ENCODE measurements around the gene OR14I1. TPM values are rescaled to one million over a fixed set of nuclear protein-coding genes. Genes with fewer than 3 reads are reported as not detected.

Gene OR14I1
- total RNA-seq, 2 experiments from 2014 or later = not detected

- Histone ChIP-seq H3K9me3 (ENCODE audit: low read length) (peaks cover 13% of the 10 kb centered on the region), H3K79me2 (ENCODE audit: insufficient read depth, low read depth, low read length) (no peaks in the 10 kb centered on the region), H3K4me3 (ENCODE audit: low read depth, low read length, poor library complexity, severe bottlenecking) (no peak overlapping the region), H3K9me2 (ENCODE audit: insufficient read depth, low read length) (no peaks in the 10 kb centered on the region), H3K4me2 (ENCODE audit: low read length) (no peak overlapping the region), H2AFZ (ENCODE audit: low read length) (no peak overlapping the region), H3K4me1 (ENCODE audit: insufficient read depth, low read length, poor library complexity, severe bottlenecking) (no peaks in the 10 kb centered on the region), H3K36me3 (ENCODE audit: insufficient read depth, low read length) (no peaks in the 10 kb centered on the region), H3K27ac (ENCODE audit: low read depth, low read length, poor library complexity, severe bottlenecking) (no peak overlapping the region), H4K20me1 (ENCODE audit: insufficient read depth, low read length) (no peaks in the 10 kb centered on the region)
- DNase-seq (ENCODE audit: low spot score) = no peak
- POLR2A ChIA-PET = interaction anchor here (1.0 kb wide), 1 partner anchor 31 kb away, joined by 5 read pairs; no protein-coding TSS in a partner anchor
- intact Hi-C loops (cut with micrococcal nuclease; ENCODE audit: unreplicated experiment) = no loop called here
- no TSS peak for BruUV-seq (replicated peaks)
- TF ChIP-seq, protein P1, sequence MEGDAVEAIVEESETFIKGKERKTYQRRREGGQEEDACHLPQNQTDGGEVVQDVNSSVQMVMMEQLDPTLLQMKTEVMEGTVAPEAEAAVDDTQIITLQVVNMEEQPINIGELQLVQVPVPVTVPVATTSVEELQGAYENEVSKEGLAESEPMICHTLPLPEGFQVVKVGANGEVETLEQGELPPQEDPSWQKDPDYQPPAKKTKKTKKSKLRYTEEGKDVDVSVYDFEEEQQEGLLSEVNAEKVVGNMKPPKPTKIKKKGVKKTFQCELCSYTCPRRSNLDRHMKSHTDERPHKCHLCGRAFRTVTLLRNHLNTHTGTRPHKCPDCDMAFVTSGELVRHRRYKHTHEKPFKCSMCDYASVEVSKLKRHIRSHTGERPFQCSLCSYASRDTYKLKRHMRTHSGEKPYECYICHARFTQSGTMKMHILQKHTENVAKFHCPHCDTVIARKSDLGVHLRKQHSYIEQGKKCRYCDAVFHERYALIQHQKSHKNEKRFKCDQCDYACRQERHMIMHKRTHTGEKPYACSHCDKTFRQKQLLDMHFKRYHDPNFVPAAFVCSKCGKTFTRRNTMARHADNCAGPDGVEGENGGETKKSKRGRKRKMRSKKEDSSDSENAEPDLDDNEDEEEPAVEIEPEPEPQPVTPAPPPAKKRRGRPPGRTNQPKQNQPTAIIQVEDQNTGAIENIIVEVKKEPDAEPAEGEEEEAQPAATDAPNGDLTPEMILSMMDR (conservative IDR thresholded peaks at IDR 0.05; ENCODE audit: low read length) = no peak
- no peak for TF ChIP-seq EZH2phosphoT487 (IDR thresholded peaks at IDR 0.05; ENCODE audit: borderline replicate concordance, low read depth, low read length)
- CTCF ChIA-PET (ENCODE audit: unreplicated experiment) = no interaction called here
Measured at GRCh38 chr1:248750496-248750895, 47.9 kb upstream of the OR14I1 start.

- ChIA-PET POLR2A (interaction anchor here (1.0 kb wide), 1 partner anchor 24 kb away, joined by 3 read pairs; no protein-coding TSS in a partner anchor), CTCF (ENCODE audit: unreplicated experiment) (interaction anchor here (0.6 kb wide), 1 partner anchor 50 kb away, joined by 3 read pairs; no protein-coding TSS in a partner anchor)
- DNase-seq (ENCODE audit: low spot score) = no peak
- BruUV-seq (replicated peaks) = no TSS peak
- intact Hi-C loops (cut with micrococcal nuclease; ENCODE audit: unreplicated experiment) = loop anchor here (10.0 kb wide), 1 partner anchor 63 kb away; no protein-coding TSS in a partner anchor
- TF ChIP-seq, protein P1 (conservative IDR thresholded peaks at IDR 0.05; ENCODE audit: low read length) = no peak
- TF ChIP-seq EZH2phosphoT487 (IDR thresholded peaks at IDR 0.05; ENCODE audit: borderline replicate concordance, low read depth, low read length) = no peak
- Histone ChIP-seq H3K79me2 (ENCODE audit: insufficient read depth, low read depth, low read length) (no peaks in the 10 kb centered on the region), H2AFZ (ENCODE audit: low read length) (no peak overlapping the region), H3K36me3 (ENCODE audit: insufficient read depth, low read length) (no peaks in the 10 kb centered on the region), H3K4me1 (ENCODE audit: insufficient read depth, low read length, poor library complexity, severe bottlenecking) (no peaks in the 10 kb centered on the region), H3K4me2 (ENCODE audit: low read length) (no peak overlapping the region), H3K27ac (ENCODE audit: low read depth, low read length, poor library complexity, severe bottlenecking) (no peak overlapping the region), H3K9me3 (ENCODE audit: low read length) (peaks cover 2% of the 10 kb centered on the region), H3K9me2 (ENCODE audit: insufficient read depth, low read length) (no peaks in the 10 kb centered on the region), H3K4me3 (ENCODE audit: low read depth, low read length, poor library complexity, severe bottlenecking) (no peak overlapping the region), H4K20me1 (ENCODE audit: insufficient read depth, low read length) (no peaks in the 10 kb centered on the region)
Measured at GRCh38 chr1:248748211-248748610, 45.6 kb upstream of the OR14I1 start.

- ChIA-PET POLR2A (no interaction called here), CTCF (ENCODE audit: unreplicated experiment) (no interaction called here)
- Histone ChIP-seq H3K79me2 (ENCODE audit: insufficient read depth, low read depth, low read length) (no peaks in the 10 kb centered on the region), H3K4me2 (ENCODE audit: low read length) (no peak overlapping the region), H4K20me1 (ENCODE audit: insufficient read depth, low read length) (no peaks in the 10 kb centered on the region), H3K9me2 (ENCODE audit: insufficient read depth, low read length) (no peaks in the 10 kb centered on the region), H3K9me3 (ENCODE audit: low read length) (no peaks in the 10 kb centered on the region), H2AFZ (ENCODE audit: low read length) (no peak overlapping the region), H3K27ac (ENCODE audit: low read depth, low read length, poor library complexity, severe bottlenecking) (no peak overlapping the region), H3K4me1 (ENCODE audit: insufficient read depth, low read length, poor library complexity, severe bottlenecking) (no peaks in the 10 kb centered on the region), H3K36me3 (ENCODE audit: insufficient read depth, low read length) (no peaks in the 10 kb centered on the region), H3K4me3 (ENCODE audit: low read depth, low read length, poor library complexity, severe bottlenecking) (no peak overlapping the region)
- no peak for TF ChIP-seq EZH2phosphoT487 (IDR thresholded peaks at IDR 0.05; ENCODE audit: borderline replicate concordance, low read depth, low read length)
- TF ChIP-seq, protein P1 (conservative IDR thresholded peaks at IDR 0.05; ENCODE audit: low read length) = no peak
- no TSS peak for BruUV-seq (replicated peaks)
- intact Hi-C loops (cut with micrococcal nuclease; ENCODE audit: unreplicated experiment) = loop anchor here (10.0 kb wide), 1 partner anchor 56 kb away; no protein-coding TSS in a partner anchor
- DNase-seq (ENCODE audit: low spot score) = no peak
Measured at GRCh38 chr1:248740876-248741275, 38.3 kb upstream of the OR14I1 start.

Measured in OCI-LY7 (cell line).